Activated T-helper 1 cell treated with anti-CD3 and anti-CD28 coated beads, Interleukin-12 subunit alpha, Interleukin-12 subunit beta, Interleukin-2, Interleukin-4 antibody, amounts not matched to agents 30 ng/mL and 10 ng/mL and 1 ng/mL, durations not matched to agents 14 hours and 24 hours and 36 hours (primary cell): ENCODE data around the gene RNF115. TPM values are rescaled to one million over a fixed set of nuclear protein-coding genes. Genes with fewer than 3 reads are reported as not detected.
"Not testable (repeated sequence)": the region's sequence is repeated elsewhere in the genome, so short reads cannot be mapped to it uniquely, and the experiment has no call there.

Experiments used
- DNase-seq: peaks from one replicate; pipeline ENCODE4 v3.0.0; 2021; ENCODE audit warnings: low spot score
- H3K27ac Mint-ChIP-seq: one replicate; pipeline ENCODE4 v1.8.0; 2021; ENCODE audit warnings: mild to moderate bottlenecking, mixed read lengths
- H3K27me3 Mint-ChIP-seq: one replicate; pipeline ENCODE4 v1.8.0; 2022; ENCODE audit warnings: mild to moderate bottlenecking, moderate library complexity, mixed read lengths; ENCODE audit not compliant: insufficient read depth
- H3K36me3 Mint-ChIP-seq: one replicate; pipeline ENCODE4 v1.8.0; 2021; ENCODE audit warnings: low read depth, mixed read lengths
- H3K4me1 Mint-ChIP-seq: one replicate; pipeline ENCODE4 v1.8.0; 2021; ENCODE audit warnings: low read depth, mixed read lengths
- H3K4me3 Mint-ChIP-seq: one replicate; pipeline ENCODE4 v1.8.0; 2021; ENCODE audit warnings: mild to moderate bottlenecking, moderate library complexity, mixed read lengths
- H3K9me3 Mint-ChIP-seq: one replicate; pipeline ENCODE4 v1.8.0; 2021; ENCODE audit warnings: mixed read lengths
- intact Hi-C: fragments of 100-400 bp; cut with micrococcal nuclease; formaldehyde crosslinking; loops from one replicate; pipeline ENCODE4 v1.15.1; 2024
- total RNA-seq: library from RNA; stranded (reverse); gene quantifications from 2 replicates; pipeline ENCODE4 v1.2.3, GENCODE V29; 2022

RNF115 gene
- total RNA-seq, 1 donor from 2014 or later, result 18.8 TPM

DNA sequence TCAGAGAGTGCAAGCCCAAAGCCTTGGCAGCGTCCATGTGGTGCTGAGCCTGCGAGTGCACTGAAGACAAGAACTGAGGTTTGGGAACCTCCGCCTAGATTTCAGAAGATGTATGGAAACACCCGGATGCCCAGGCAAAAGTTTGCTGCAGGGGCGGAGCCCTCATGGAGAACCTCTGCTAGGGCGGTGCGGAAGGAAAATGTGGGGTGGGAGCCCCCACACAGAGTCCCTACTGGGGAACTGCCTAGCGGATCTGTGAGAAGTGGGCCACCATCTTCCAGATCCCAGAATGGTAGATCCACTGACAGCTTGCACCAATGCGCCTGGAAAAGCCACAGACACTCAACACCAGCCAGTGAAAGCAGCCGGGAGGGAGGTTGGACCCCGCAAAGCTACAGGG, 62.4 kb downstream of the RNF115 start:
- H3K27ac Mint-ChIP-seq, DNase-seq, H3K27me3 Mint-ChIP-seq, H3K4me1 Mint-ChIP-seq, intact Hi-C loops, H3K4me3 Mint-ChIP-seq: not testable (repeated sequence)
- peaks cover 46% of the 10 kb centered on the region for H3K36me3 Mint-ChIP-seq
- H3K9me3 Mint-ChIP-seq, result peaks cover 13% of the 10 kb centered on the region

DNA sequence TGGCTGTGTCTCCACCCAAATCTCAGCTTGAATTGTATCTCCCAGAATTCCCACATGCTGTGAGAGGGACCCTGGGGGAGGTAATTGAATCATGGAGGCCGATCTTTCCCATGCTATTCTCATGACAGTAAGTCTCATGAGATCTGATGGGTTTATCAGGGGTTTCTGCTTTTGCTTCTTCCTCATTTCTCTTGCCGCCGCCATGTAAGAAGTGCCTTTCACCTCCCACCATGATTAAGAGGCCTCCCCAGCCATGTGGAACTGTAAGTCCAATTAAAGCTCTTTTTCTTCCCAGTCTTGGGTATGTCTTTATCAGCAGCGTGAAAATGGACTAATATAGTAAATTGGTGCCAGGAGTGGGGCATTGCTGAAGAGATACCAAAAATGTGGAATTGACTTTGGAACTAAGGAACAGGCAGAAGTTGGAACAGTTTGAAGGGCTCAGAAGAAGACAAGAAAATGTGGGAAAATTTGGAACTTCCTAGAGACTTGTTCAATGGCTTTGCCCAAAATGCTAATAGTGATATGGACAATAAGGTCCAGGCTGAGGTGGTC, 63.4 kb downstream of the RNF115 start:
- H3K27me3 Mint-ChIP-seq, H3K4me3 Mint-ChIP-seq, H3K27ac Mint-ChIP-seq, intact Hi-C loops, H3K4me1 Mint-ChIP-seq, DNase-seq: not testable (repeated sequence)
- peaks cover 13% of the 10 kb centered on the region for H3K9me3 Mint-ChIP-seq
- peaks cover 50% of the 10 kb centered on the region for H3K36me3 Mint-ChIP-seq

DNA sequence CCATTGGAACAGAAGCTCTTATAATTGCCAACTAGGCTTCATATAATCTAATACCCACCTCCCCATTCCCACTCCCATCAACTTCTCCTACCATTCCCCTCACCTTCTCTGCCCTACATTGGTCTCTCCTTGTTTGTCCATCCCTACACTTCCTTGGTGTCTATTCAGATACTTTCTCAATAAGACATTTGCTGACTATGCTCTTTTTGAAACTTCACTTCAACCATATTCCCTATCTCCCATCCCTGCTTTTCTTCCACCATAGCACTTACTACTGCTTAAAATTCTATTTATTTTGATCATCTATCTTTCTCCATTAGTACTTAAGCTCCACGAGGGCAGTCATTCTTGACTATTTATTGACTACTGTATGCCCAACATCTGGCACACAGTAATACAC, 64.2 kb downstream of the RNF115 start:
- no peak overlapping the region for H3K4me3 Mint-ChIP-seq
- peaks cover 8% of the 10 kb centered on the region for H3K4me1 Mint-ChIP-seq
- no peak for DNase-seq
- peaks cover 53% of the 10 kb centered on the region for H3K36me3 Mint-ChIP-seq
- intact Hi-C loops, result no loop called here
- peaks cover 13% of the 10 kb centered on the region for H3K9me3 Mint-ChIP-seq
- no peak overlapping the region for H3K27ac Mint-ChIP-seq
- H3K27me3 Mint-ChIP-seq, result no peaks in the 10 kb centered on the region

DNA sequence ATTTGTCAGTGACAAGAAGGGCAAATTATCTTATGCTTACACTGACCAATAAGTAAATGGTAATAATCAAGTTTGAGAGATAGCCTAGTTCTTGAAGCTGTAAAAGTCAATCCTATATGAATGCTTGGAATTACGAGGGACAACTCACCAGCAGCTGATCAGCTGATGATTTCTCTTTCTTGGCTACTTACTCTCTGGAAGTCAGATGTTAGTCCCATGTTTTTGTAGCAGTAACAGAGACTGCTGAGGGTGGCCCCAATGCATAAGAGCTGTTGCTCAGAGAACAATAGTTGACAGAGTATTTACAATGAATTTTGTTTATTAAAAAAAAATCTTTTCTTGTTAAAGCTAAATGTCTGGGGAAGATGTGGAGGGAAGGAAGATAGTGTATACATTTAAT, 65.3 kb downstream of the RNF115 start:
- Mint-ChIP-seq H3K27ac (no peak overlapping the region), H3K9me3 (peaks cover 13% of the 10 kb centered on the region), H3K36me3 (peaks cover 52% of the 10 kb centered on the region), H3K4me1 (peaks cover 8% of the 10 kb centered on the region), H3K27me3 (no peaks in the 10 kb centered on the region), H3K4me3 (no peak overlapping the region)
- no peak for DNase-seq
- intact Hi-C loops, result no loop called here

DNA sequence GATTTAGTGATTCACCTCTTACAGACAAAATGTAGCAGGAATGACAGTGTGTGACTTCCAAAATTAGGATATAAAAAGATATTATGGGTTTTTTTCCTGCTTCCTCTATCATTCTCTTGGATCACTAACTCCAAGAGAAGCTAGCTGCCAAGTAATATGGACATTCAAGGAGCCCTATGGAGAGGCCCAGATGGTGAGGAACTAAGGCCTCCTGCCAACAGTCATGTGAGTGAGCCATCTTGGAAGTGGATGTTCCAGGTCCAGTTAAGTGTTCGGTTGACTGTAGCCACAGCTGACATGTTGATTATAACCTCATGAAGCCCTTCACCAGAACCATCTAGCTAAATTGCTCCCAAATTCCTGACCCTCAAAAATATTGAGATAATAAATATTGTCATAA, 65.8 kb downstream of the RNF115 start:
- DNase-seq, result no peak
- intact Hi-C loops, result no loop called here
- Mint-ChIP-seq H3K9me3 (peaks cover 13% of the 10 kb centered on the region), H3K36me3 (peaks cover 52% of the 10 kb centered on the region), H3K27me3 (no peaks in the 10 kb centered on the region), H3K27ac (no peak overlapping the region), H3K4me1 (peaks cover 8% of the 10 kb centered on the region), H3K4me3 (no peak overlapping the region)

DNA sequence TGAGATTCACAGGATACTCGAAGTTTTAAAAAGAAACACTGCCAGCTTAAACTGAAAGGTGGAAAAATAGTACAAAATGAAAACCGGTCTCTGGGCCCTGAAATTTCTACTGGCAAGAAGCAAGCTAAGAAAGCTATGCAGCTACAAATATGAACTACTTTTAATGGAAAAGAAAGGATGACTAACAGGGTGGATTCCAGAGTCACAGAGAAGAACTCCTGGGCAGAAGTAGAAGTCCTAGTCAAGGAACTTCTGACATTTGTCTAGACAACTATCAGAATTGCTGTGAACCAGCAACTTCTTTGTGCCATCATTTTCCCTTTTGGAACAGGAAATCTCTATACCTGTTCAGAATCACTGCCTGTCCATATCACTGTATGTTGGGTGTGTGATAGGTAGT, 66.5 kb downstream of the RNF115 start:
- intact Hi-C loops, result no loop called here
- H3K27ac Mint-ChIP-seq, result no peak overlapping the region

DNA sequence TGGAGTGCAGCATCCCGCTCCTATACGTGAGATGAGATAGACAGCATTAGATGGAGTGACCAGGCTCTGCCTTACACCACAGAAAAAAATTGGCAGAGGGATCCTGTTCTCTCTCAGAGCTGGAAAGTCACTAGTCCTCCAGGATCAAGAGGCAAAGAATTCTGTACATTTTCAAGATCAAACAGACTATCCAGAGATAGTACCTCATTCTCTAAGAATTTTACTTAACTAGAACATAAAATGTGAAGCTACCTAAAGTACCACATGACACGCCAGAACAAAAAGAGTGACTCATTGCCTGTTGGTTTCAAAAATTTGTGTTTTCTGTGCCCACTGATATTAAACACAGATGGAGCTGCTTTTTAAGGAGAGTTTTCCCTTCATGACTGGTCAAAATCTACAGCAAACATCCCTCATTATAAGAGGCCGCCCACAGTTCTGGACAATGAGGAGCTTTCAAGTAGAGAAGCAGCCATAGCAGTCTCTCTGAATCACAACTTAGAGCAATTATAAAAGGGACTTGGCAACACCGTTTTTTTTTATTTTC, 72.3 kb downstream of the RNF115 start:
- Mint-ChIP-seq H3K27ac (no peak overlapping the region), H3K4me3 (no peak overlapping the region), H3K27me3 (no peaks in the 10 kb centered on the region), H3K36me3 (peaks cover 45% of the 10 kb centered on the region), H3K4me1 (peaks cover 7% of the 10 kb centered on the region), H3K9me3 (no peaks in the 10 kb centered on the region)
- no peak for DNase-seq
- intact Hi-C loops, result loop anchor here (5.0 kb wide), 1 partner anchor 41 kb away; no protein-coding TSS in a partner anchor

More for the DNA sequence above, 66.5 kb downstream of the RNF115 start:
- Mint-ChIP-seq H3K4me3 (no peak overlapping the region), H3K27me3 (no peaks in the 10 kb centered on the region), H3K9me3 (peaks cover 10% of the 10 kb centered on the region), H3K4me1 (peaks cover 8% of the 10 kb centered on the region), H3K36me3 (peaks cover 52% of the 10 kb centered on the region)
- no peak for DNase-seq

DNA sequence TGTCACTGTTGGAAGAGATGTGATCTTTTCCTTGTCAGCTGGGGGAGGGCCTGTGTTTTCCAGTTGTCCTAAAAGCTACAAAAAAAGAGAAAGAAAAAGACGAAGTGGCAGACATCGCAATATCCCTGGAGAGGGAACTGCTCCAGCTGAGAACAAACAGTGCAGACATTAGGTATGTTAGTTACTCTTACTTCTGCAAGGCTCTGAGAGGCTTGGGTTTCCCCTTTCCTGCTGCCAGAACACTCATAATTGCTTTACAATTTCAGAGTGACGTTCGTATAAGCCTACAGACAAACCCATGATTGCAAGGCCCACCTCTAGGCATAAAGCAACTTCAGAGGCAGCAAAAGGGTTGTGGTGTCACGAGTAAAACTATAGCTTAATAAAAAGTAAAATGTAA, 73.5 kb downstream of the RNF115 start:
- peaks cover 7% of the 10 kb centered on the region for H3K4me1 Mint-ChIP-seq
- DNase-seq, result no peak
- H3K27me3 Mint-ChIP-seq, result no peaks in the 10 kb centered on the region
- H3K4me3 Mint-ChIP-seq, result no peak overlapping the region
- intact Hi-C loops, result loop anchor here (5.0 kb wide), 1 partner anchor 42 kb away; no protein-coding TSS in a partner anchor
- peaks cover 40% of the 10 kb centered on the region for H3K36me3 Mint-ChIP-seq
- H3K27ac Mint-ChIP-seq, result no peak overlapping the region
- H3K9me3 Mint-ChIP-seq, result no peaks in the 10 kb centered on the region

DNA sequence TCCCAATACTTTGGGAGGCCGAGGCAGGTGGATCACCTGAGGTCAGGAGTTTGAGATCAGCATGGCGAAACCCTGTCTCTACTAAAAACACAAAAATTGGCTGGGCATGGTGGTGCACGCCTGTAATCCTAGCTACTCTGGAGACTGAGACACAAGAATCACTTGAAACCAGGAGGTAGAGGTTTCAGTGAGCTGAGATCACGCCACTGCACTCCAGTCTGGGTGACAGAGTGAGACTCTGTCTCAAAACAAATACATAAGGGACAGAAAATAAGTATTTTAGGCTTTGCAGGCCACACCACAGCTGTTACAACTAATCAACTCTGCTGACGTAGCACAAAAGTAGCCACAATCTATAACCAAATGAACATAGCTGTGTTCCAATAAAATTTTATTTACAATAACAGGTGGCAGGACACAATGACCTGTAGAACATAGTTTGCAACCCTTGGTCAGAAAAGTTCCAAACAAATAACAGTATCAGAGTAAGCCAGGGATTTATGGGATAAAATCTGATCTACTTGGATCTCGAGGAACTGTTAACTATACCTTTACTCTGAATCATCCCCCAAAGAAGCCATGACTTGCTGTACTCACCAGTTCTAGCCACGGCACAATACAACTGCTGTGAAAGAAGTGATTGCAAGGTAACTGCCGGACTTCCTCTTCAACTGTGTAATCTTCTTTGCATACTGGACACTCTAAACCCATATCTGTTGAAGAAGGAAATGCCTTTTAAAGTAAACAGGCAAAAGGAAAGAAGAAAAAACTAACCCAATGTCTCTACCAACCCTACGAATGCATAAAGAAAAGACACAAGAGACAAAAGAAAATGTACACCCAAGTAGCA, 76.3 kb downstream of the RNF115 start:
- Mint-ChIP-seq H3K27ac (no peak overlapping the region), H3K4me3 (no peak overlapping the region), H3K36me3 (peaks cover 50% of the 10 kb centered on the region), H3K27me3 (no peaks in the 10 kb centered on the region), H3K9me3 (no peaks in the 10 kb centered on the region), H3K4me1 (peaks cover 7% of the 10 kb centered on the region)
- DNase-seq, result no peak
- intact Hi-C loops, result no loop called here

DNA sequence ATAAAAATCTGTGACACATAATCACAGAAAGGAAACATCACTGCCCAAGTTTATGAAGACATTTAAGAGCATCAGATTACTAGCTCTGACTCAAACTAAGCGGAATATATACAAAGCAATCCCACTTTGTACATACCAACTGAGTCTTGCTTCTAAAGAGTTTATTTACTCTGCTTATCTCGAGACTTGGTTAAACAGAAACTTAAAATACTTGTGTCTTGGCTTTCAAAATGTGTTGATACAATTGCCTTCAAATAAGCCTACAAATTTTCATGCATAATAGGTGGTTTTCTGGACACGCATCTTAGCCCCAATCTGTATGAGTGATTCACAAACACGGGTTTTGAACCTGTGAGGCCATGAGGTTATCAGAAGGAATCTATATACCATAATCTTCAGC, 83.6 kb downstream of the RNF115 start:
- Mint-ChIP-seq H3K36me3 (peaks cover 29% of the 10 kb centered on the region), H3K27me3 (no peaks in the 10 kb centered on the region), H3K9me3 (no peaks in the 10 kb centered on the region), H3K4me3 (no peak overlapping the region), H3K4me1 (no peaks in the 10 kb centered on the region), H3K27ac (no peak overlapping the region)
- DNase-seq, result no peak
- intact Hi-C loops, result no loop called here

DNA sequence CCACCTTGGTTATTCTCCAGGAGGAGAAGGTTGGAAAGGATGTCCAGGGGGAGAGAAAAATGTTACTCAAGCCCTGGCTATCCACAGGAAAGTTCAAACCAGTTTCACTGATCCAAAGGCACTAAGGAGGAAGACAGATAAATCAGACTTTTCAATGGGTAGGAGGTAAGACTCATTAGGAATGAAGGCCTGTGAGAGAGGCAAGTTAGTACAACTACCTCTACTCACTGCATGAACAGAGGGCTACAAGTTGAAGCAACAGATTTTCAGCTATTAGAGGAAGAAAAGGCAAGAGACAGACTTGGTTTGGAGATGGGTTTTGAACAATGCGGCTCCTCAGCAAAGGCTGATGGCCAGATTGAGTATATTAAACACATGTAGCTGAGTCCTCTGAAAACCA, 87.7 kb downstream of the RNF115 start:
- no peak overlapping the region for H3K4me3 Mint-ChIP-seq
- no peak overlapping the region for H3K27ac Mint-ChIP-seq
- H3K36me3 Mint-ChIP-seq, result peaks cover 4% of the 10 kb centered on the region
- peaks cover 2% of the 10 kb centered on the region for H3K27me3 Mint-ChIP-seq
- no peaks in the 10 kb centered on the region for H3K9me3 Mint-ChIP-seq
- no peak for DNase-seq
- H3K4me1 Mint-ChIP-seq, result no peaks in the 10 kb centered on the region
- intact Hi-C loops, result no loop called here

DNA sequence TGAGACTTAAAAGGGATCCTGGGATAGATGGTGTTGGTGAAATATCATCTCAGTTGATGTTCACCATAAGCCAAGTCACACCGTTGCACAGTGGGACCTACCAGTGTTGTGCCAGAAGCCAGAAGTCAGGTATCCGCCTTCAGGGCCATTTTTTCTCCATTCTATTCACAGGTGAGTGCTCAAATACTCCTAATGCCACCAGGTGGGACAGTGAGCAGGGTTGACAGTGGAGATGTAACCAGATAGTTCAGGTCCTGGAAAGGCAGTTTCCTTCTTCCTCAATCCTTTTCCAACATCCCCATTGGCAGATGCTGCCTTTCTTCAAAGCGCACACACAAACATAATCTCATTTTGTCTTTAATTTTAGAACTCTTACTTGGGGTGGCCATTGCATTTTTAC, 93.0 kb downstream of the RNF115 start:
- Mint-ChIP-seq H3K36me3 (peaks cover 1% of the 10 kb centered on the region), H3K27ac (no peak overlapping the region), H3K27me3 (peaks cover 2% of the 10 kb centered on the region), H3K4me3 (no peak overlapping the region), H3K4me1 (no peaks in the 10 kb centered on the region), H3K9me3 (no peaks in the 10 kb centered on the region)
- DNase-seq, result no peak
- intact Hi-C loops, result no loop called here

DNA sequence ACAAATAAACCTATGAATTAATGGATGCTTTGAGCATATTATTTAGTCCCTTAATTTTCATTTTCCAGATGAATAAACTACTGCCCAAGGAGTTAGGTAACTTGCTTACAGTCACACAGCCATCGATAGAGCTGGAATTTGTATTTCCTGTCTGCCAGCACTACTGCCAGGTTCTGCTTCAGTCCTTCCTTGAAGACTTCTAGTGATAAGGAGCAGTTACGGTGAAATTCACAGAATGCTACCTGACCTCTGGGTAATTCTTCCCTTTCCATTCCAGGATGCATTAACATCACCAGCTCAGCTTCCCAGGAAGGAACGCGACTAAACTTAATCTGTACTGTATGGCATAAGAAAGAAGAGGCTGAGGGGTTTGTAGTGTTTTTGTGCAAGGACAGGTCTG, 93.4 kb downstream of the RNF115 start:
- H3K36me3 Mint-ChIP-seq, result peaks cover 1% of the 10 kb centered on the region
- no peaks in the 10 kb centered on the region for H3K9me3 Mint-ChIP-seq
- H3K4me1 Mint-ChIP-seq, result no peaks in the 10 kb centered on the region
- no peak for DNase-seq
- intact Hi-C loops, result no loop called here
- H3K27me3 Mint-ChIP-seq, result peaks cover 2% of the 10 kb centered on the region
- H3K4me3 Mint-ChIP-seq, result no peak overlapping the region
- no peak overlapping the region for H3K27ac Mint-ChIP-seq
